ENCODE data around the gene SPEF1.
A peak's percentile ranks its signal among the peaks of the same experiment; 100 is the strongest.

The SPEF1 gene

DNA sequence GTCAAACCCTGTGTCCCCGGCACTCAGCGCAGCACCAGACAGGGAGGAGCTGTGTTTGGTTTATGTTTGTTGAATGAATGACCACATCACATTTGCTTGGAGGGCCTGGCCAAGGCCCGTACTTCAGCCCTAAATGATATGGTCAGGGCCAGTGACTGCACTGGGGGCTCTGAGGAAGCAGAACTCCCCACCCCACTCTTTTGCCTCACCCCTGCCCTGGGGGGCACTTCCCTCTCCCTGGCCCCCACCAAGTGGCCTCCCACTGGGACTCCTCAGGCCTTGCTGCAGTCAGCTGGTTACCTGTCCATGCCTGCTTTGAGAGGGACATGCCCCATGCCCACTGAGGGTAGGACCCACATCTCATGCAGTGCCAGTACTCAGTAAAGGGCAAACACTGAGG lies 16.6 kb downstream of the SPEF1 start:
- DNase-seq, result no peak

DNA sequence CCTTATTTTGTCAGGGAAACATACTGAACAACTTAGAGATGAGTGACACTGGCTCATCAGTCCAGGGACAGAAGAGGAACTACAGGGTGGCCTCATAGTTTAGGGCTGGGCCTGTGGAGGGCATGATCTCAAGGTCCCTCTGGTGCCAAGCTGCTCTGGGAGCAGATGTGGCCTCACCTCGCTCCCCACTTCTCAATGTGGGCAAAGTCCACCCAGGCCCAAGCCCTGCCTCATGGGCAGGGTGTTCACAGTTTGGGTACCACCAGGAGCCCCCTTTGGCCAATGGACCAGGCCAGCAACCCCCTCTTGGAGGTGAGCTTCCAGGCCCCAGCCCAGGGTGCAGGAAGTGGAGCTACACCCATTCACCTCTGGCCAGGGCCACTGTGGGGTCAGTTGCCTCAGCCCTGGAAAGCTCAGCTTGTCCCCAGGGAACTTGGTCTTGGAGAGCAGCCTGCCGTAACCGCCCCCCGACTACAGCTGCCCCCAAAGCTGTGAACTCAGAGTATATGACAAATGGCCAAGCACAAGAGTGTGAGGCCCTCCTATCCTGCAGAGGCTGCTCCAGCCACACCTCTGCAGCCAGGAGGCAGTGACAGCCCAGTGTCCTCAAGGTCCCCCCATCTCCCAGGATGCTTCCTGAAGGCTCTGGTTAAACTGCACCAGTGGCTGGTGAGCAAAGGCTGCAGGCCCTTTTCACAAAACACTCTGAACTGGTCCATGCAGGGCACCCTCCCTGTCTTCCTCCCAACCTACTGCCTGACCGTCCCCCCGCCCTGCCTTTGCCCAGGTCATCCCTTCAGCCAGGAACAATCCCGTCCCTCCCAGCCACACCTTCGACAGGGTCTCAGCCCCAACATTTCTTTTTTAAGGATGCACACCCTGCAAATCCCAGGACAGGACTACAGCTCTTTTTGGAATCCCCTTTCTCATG lies 17.3 kb downstream of the SPEF1 start:
- DNase-seq, result no peak

DNA sequence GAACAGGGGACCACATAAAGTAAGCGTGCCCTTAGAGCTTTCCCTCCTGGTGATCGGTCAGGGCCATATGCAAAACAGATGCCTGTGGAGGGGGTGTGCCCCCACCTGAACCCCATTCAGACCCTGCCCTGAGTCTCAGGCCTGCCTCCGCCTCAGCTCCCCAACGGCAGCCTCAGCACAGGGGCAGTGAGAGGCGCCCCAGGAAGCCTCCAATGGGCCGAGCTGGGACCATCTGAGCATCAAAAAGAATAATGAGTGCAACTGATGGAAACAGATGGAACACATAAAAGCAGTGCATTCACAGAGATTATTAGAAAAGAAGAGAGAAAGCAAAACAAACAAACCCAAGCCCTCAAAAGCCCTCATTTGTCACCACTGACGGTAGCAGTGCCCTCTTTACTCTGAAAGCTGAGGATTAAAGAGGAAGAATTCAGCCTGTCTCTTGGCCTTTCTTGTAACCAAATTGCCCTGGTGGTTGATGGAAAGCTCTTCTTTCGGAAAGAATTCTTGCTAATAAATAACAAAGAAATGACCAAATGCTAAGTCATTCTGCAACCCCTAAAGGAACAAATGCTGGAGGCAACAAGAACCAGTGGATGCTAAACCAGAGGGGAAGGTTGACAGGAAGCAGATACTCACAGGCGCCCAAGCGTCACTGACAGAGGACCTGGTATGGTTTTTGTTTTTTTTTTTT lies 20.4 kb downstream of the SPEF1 start:
- no peak for DNase-seq

DNA sequence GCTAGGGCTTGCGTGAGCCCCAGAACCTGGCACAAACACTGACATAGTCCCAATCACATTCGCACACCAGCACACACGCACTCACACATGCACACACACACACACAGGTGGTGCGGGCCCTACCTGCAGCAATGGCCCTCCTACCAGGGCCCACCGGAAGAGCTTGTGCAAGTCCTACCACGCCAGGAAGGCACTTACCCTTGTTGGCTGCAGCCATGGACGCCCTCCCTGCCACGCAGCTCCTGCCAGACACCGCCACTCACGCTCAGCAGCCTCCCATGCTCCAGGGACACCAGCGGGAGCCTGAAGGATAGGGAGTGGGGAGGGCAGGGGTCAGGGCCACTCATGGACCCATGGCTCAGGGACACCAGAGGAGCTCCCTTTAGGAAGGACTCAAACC lies 21.4 kb downstream of the SPEF1 start:
- no peak for DNase-seq

DNA sequence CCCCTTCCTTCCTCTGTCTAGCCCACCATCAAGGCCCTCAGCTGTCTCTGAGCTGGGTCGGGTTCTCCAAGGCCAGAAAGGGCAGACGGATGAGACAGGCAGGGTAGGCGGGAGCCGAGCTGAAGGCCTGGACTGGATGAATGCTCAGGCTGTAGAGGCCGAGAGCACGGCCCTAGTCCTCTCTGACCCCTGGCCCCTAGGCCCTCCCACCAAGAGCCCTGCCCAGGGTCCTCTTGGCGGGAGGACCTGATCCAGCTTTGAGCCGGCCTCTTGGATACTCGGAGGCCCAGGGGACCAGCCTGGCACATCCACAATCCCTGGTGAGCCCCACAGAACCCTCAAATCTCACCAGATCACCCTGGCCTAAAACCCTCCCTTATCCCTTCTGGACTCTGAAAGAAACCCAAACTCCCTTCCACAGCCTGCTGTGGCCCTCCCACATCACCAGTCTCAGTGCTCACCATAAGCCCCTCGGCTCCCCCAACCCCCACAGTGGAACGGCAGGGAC lies 21.9 kb downstream of the SPEF1 start:
- no peak for DNase-seq

DNA sequence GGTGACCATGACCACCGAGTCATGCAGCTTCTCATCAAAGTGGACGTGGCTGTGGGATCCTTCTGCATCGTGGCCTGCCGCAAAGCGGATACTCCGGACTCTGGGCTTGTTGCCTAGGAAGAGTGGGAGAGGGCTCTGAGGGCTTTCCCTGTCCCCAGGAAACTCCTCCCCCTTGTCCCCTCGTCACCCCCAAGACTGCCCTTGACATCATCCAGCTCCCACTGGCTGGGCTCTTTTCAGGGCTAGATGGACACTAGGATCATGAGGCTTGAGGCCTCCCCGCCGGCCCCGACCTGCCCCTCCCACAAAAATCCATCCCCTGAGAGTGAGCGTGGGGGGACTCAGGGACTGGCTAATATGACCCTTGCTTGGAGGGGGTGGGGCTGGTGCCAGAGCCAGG lies 22.7 kb downstream of the SPEF1 start:
- DNase-seq, result no peak

DNA sequence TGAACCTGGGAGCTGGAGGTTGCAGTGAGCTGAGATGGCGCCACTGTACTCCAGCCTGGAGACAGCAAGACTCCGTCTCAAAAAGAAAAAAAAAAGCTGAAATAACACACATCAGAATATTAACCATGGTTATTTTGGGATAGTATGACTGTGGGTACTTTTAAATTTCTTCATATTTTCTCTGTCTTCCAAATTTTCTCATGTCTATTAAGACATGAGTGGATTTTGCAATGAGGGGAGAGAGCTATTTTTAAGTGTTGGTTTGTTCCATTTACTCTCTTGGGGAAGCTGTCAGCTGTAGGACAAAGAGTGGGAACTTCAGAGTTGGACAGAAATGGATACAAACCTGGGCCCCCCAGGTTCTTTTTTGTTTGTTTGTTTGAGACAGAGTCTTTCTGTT lies 24.0 kb downstream of the SPEF1 start:
- DNase-seq, result no peak

DNA sequence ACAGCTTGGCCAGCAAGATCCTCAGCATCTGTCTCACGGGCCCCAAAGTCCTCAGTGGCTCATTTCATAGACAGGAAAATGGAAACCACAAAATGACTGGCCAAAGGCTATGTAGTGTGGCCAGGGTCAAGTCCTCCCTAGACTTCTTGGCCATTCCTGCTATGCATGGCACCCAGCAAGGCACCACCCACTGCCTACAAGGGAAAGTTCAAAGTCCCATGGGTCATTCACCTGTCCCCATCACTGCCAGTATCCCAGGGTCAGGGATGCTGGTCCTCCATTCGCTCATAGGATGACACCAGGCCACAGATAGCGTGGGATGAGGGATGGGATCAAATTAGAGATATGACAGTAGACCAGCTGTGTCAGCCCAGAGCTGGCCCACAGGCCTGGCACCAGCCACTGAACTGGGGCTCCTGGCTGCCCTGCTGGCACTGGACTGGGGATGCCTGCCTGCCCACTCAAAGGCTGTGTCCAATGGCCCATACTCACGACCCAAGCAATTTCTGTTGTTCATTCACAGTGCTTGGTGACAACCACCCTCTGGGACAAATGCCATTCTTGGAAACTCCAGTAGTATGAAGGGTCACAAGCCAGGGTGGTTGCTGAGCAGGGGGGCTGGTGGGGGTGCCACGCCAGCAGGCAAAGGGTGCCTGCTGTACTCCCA lies 25.3 kb downstream of the SPEF1 start:
- no peak for DNase-seq

DNA sequence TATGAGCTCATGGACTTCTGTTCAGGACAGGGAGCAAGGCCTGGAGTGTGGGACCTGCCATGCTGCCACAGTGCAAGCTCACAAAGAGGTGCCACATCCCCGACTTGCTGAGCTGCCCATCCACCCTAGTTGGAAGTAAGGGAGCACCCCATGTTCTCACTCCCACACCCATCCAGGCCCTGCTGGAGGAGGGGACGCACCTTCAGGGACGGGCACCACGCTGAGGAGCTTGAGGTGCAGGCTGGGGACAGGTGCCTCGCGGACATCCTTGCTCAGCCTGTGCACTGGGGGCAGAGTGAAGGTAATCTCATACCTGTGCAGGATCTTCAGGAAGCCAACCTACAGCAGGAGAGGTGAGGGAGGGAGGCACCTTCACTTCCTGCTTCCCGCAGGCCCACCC lies 26.0 kb downstream of the SPEF1 start:
- DNase-seq, result no peak

DNA sequence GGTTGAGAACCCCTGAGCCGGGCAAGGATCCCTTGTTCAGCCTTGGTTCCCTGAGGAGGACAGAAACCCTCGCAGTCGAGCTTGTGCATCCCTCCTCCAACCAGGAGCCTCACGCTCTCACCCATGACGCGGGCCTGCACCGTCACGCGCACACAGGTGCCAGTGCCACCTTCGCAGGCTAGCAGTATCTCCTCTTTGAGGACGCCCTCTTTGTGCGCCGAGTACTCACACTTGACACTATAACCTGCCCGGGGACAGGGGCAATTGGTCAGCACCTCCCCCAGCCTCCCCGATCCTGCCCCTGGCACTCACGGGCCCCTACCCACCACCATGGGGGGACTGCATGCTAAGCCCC lies 27.0 kb downstream of the SPEF1 start:
- DNase-seq, result no peak

DNA sequence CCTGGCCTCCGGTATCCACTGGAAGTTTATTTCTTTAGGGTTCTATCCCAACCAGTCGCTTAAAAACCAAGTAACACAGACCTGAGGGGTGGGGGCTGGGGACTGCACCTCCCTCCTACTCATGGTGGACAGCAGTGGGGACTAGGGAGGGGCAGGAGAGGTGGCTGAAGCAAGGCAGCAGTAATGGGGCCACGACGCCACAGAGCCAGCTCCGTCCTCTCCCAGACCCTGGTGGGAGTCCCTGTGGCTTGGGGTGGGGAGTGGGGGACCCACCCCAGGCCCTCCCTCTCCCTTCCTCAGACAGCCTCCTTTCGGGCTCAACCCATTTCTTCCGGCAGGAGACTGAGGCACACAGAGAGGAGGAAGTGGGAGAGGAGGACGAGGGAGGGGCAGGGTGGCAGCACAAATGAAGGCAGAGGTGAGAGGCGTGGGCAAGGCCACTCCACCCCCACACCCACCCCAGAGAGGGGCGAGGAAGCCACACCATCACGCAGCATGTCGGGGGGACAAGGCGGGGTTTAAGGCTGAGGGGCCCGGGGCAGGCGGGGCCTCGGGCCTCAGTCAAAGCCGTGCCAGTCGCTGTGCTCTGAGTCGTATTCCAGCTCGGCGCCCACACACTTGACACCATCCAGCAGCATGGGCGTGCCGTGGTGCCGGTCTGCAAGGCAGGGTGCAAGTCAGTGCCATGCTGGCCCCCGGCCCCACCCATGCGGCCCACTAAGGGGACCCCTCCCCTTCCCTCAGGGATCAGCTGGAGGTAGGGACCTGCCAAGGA lies 27.6 kb downstream of the SPEF1 start:
- no peak for DNase-seq

DNA sequence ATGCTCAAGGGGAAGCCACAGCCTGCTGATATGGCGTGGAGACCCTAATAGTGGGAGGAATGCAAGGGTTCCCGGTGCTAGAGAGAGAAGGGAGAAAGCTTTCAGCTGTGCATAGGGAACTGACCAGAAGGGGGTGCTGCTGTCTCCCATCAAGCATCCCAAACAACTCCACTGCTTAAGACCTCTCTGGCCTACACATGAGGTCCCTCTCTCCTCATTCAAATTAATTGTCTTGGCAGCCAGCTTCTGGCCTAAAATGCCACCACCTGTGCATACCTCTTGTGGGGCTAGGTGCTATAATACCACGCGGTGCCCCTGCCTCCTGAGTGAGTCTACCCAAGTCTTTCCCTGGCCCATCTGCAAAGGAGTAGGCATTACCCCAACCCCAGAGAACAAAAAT lies 28.1 kb downstream of the SPEF1 start:
- DNase-seq, result peak; percentile 9 to 46

DNA sequence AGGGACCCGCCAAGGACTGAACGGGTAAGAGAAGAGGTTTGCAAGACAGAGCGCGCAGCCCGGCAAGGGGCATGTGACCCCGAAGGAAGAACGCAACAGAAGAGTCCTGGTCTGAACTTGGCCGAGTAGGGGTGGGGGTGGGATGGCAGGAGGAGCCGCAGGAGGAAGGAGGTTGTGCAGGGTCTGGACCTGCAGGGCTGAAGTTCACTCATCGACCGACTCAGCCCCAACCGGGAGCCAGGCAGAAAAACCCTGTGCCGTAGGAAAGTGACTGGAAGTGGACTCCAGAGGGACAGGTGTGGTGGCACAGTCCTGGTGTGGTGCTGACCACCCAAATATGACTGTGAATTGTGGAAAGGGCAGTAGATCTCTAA lies 28.9 kb downstream of the SPEF1 start:
- DNase-seq, result no peak

DNA sequence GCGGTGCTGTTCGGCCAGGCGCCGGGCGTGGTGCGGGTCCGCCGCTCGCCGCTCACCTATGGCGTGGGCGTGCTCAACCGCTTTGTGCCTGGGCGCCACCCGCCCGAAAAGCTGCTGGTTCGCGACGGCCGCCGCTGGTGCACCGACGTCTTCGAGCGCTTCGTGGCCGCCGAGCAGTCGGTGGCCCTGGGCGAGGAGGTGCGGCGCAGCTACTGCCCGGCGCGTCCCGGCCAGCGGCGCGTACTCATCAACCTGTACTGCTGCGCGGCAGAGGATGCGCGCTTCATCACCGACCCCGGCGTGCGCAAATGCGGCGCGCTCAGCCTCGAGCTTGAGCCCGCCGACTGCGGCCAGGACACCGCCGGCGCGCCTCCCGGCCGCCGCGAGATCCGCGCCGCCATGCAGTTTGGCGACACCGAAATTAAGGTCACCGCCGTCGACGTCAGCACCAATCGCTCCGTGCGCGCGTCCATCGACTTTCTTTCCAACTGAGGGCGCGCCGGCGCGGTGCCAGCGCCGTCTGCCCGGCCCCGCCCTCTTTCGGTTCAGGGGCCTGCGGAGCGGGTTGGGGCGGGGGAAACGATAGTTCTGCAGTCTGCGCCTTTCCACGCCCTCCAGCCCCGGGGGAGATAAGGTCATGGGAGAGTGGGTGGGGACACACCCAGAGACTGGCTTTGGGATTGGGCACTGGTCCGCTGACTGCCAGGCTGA lies 29.4 kb downstream of the SPEF1 start:
- no peak for DNase-seq

DNA sequence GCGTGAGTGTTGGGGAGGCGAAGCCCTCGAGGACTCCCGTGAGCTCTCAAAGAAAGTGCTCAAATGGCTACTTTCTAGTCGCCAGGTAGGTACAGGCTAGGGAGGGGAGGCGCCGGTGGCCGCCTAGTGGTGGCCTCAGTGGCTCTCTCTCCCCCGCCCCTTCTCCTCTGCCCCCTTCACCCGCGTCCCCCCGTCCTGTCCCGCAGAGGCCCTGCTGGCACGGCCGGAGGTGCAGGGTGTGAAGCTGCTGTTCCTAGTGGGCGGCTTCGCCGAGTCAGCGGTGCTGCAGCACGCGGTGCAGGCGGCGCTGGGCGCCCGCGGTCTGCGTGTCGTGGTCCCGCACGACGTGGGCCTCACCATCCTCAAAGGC lies 30.0 kb downstream of the SPEF1 start:
- DNase-seq, result no peak

DNA sequence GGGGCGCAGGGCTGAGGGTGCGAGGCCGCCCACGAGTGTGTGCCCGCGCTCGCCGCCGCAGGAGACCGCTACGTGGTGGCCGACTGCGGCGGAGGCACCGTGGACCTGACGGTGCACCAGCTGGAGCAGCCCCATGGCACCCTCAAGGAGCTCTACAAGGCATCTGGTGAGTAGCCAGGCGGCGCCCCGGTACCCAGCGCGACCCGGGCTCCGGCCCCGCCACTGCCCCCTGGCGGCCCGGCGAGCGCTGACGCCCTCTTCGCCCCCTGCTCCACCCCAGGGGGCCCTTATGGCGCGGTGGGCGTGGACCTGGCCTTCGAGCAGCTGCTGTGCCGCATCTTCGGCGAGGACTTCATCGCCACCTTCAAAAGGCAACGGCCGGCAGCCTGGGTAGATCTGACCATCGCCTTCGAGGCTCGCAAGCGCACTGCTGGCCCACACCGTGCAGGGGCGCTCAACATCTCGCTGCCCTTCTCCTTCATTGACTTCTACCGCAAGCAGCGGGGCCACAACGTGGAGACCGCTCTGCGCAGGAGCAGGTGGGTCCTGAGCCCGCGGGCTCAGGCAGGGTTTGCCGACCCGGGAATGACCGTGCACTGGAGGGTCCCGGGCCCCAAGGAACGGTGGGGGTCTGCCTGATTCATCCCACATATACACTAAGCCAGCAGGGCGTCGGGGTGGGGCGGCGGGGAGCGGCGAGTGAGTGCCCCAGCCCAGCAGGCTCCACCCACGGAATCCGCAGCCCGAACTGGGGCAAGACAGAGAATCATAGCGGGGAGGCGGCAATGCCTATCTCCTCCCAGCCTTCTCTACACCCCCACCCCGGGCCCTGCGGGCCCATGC lies 31.3 kb downstream of the SPEF1 start:
- DNase-seq, result no peak

DNA sequence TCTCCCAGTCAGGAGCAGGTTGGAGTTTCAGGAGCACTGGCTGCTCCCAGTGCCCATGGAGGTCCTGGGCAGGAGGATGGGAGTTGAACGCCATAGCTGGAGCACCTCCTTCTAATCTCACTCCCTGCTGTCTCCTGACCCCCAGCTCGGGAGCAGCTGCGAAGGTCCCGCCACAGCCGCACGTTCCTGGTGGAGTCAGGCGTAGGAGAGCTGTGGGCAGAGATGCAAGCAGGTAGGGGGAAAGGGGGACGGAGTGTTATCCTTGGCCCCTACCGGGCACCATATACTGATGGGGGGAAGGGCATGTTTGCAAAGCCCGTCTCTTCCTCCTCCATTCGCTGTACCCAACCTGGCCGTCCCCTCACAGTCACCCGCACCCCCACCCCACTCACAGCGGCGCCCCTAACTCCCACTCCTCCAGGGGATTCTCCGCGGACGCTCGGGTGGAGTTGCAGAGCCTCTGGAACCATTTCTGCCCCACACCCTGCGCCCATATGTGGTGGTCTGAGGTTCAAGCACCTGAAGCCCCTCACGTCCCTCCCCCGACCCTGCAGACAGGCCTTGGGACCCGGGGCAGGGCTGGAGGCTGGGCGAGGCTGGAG lies 32.1 kb downstream of the SPEF1 start:
- DNase-seq, result no peak

DNA sequence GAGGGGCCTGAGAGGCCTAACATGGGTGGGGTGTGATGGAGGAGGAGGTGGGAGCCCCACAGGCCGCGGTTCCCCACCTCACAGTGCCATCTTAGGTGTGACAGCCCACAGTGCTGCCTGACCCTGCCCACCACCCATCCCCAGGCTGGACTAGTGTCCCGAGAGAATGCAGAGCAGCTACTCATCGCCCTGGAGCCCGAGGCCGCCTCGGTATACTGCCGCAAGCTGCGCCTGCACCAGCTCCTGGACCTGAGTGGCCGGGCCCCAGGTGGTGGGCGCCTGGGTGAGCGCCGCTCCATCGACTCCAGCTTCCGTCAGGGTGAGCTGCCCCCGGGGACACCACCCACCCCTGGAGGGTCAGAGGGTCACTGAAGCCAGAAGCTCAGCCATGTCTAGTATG lies 33.2 kb downstream of the SPEF1 start:
- no peak for DNase-seq

DNA sequence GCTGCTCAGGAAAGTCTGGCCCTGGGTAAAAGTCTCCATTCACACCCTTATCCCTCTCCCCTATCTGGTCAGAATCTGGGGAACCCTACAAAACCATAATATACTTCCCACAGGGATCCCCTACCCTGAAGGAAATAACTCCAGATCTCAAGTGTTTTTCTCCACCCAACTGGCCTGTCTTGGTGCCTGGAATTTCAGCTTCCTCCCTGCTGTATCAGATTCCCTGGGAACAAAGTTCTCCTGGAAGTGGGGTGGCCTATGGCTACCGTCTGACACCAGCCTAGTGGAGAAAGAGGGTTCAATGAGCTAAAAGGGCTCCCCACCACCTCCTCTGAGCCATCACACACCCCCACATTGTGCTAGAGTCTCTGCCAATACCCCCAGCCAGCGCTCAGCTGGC lies 33.8 kb downstream of the SPEF1 start:
- DNase-seq, result no peak

DNA sequence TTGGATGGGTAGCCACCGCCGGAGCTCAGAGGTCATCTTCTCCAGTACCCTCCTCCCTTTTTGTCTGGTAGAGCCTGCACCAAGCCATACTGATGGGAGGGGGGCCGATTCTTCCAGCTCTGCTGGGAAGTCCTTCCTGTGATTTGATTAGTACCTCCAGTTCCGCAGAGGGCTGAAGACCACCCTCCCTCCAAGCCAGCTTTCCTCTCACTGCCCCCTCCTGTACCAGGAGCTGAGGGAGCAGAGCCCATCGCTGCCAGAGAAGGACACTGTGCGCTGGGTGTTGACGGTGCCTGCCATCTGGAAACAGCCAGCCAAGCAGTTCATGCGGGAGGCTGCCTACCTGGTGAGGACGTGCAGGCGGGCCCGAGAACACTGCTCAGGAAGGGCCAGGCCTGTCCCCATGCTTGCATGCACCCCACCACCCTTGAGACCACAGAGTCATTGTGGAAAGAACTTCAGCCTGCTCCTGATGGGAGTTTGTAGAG lies 35.5 kb downstream of the SPEF1 start:
- no peak for DNase-seq
